OCI-LY7 (cell line): ENCODE data around the gene LRP2. TPM values are rescaled to one million over a fixed set of nuclear protein-coding genes. Genes with fewer than 3 reads are reported as not detected.

Experiments
- BruUV-seq: library from RNA; stranded (reverse); fragments of 400-500 nt; replicated peaks from 2 replicates; lab custom pipeline; 2021; lab: Mats Ljungman, UMichigan
- CTCF ChIA-PET: fragments of 300-600 bp; sonication (Branson Sonifier 250); formaldehyde crosslinking; loops from one replicate; lab custom pipeline; 2022; ENCODE audit warnings: antibody characterized with exemption; ENCODE audit not compliant: unreplicated experiment; lab: Charles Lee
- POLR2A ChIA-PET: fragments of 300-600 bp; sonication (Branson Sonifier 250); formaldehyde crosslinking; loops from one replicate; lab custom pipeline; 2022; ENCODE audit warnings: antibody characterized with exemption; lab: Charles Lee
- DNase-seq: peaks from one replicate; pipeline ENCODE4 v3.0.0-alpha.2; 2015; ENCODE audit warnings: low spot score
- H2AFZ ChIP-seq: fragments of 200-600 bp; sonication (generic), shearing (Covaris generic); 2 replicates; pipeline ENCODE4 v1.6.1; 2014; ENCODE audit warnings: mild to moderate bottlenecking, antibody characterized with exemption, low read length, moderate library complexity
- H3K27ac ChIP-seq: fragments of 200-600 bp; sonication (generic); 2 replicates; pipeline ENCODE4 v1.5.1; 2014; ENCODE audit warnings: mixed run types, low read depth, mild to moderate bottlenecking, moderate library complexity, low read length, inconsistent platforms; ENCODE audit not compliant: poor library complexity, severe bottlenecking
- H3K36me3 ChIP-seq: fragments of 200-600 bp; sonication (generic); 2 replicates; pipeline ENCODE4 v1.6.1; 2014; ENCODE audit warnings: mild to moderate bottlenecking, antibody characterized with exemption, low read length, moderate library complexity, mixed read lengths; ENCODE audit not compliant: insufficient read depth
- H3K4me1 ChIP-seq: fragments of 200-600 bp; sonication (generic); 2 replicates; pipeline ENCODE4 v1.5.1; 2014; ENCODE audit warnings: mild to moderate bottlenecking, low read length; ENCODE audit not compliant: insufficient read depth, poor library complexity, severe bottlenecking
- H3K4me2 ChIP-seq: fragments of 200-600 bp; sonication (generic); 2 replicates; pipeline ENCODE4 v1.6.1; 2014; ENCODE audit warnings: mild to moderate bottlenecking, low read length
- H3K4me3 ChIP-seq: fragments of 200-600 bp; sonication (generic); 2 replicates; pipeline ENCODE4 v1.5.1; 2014; ENCODE audit warnings: mild to moderate bottlenecking, low read depth, low read length; ENCODE audit not compliant: poor library complexity, severe bottlenecking
- H3K79me2 ChIP-seq: fragments of 200-600 bp; sonication (generic); 2 replicates; pipeline ENCODE4 v1.6.1; 2016; ENCODE audit warnings: low read depth, mild to moderate bottlenecking, low read length, moderate library complexity, mixed read lengths; ENCODE audit not compliant: insufficient read depth
- H3K9me2 ChIP-seq: fragments of 200-600 bp; sonication (generic); 2 replicates; pipeline ENCODE4 v1.6.1; 2016; ENCODE audit warnings: mild to moderate bottlenecking, low read length, mixed read lengths; ENCODE audit not compliant: insufficient read depth
- H3K9me3 ChIP-seq: fragments of 200-600 bp; sonication (generic); 2 replicates; pipeline ENCODE4 v1.6.1; 2014; ENCODE audit warnings: mild to moderate bottlenecking, mixed run types, low read length, mixed read lengths
- H4K20me1 ChIP-seq: fragments of 200-600 bp; sonication (generic); 2 replicates; pipeline ENCODE4 v1.6.1; 2014; ENCODE audit warnings: mild to moderate bottlenecking, antibody characterized with exemption, low read length, moderate library complexity, mixed read lengths; ENCODE audit not compliant: insufficient read depth
- EZH2phosphoT487 ChIP-seq: fragments of 200-600 bp; sonication (generic); IDR thresholded peaks from 2 replicates; pipeline ENCODE4 v1.6.1; 2018; ENCODE audit warnings: low read depth, borderline replicate concordance, mild to moderate bottlenecking, mixed run types, antibody characterized with exemption, low read length, moderate library complexity, mixed read lengths
- intact Hi-C: fragments of 100-400 bp; cut with micrococcal nuclease; formaldehyde crosslinking; loops from one replicate; pipeline ENCODE4 v1.10.0; 2022; ENCODE audit not compliant: unreplicated experiment
- total RNA-seq, 2 experiments: library from RNA; depleted of rRNA in 1 of 2; stranded (reverse); fragments of >200 nt in 1 of 2; shearing (Covaris generic) in 1 of 2; gene quantifications; 2 replicates each; pipeline ENCODE4 v1.2.3, GENCODE V29; 2014 to 2022
- TF ChIP-seq, protein P1 (sequence below): fragments of 200-600 bp; sonication (generic); conservative IDR thresholded peaks from 2 replicates; pipeline ENCODE4 v1.5.1; 2014; ENCODE audit warnings: mild to moderate bottlenecking, antibody characterized with exemption, low read length, moderate library complexity, mixed read lengths

LRP2 gene
- total RNA-seq, 2 experiments from 2014 or later = 0.89 TPM; not detected in 1

DNA sequence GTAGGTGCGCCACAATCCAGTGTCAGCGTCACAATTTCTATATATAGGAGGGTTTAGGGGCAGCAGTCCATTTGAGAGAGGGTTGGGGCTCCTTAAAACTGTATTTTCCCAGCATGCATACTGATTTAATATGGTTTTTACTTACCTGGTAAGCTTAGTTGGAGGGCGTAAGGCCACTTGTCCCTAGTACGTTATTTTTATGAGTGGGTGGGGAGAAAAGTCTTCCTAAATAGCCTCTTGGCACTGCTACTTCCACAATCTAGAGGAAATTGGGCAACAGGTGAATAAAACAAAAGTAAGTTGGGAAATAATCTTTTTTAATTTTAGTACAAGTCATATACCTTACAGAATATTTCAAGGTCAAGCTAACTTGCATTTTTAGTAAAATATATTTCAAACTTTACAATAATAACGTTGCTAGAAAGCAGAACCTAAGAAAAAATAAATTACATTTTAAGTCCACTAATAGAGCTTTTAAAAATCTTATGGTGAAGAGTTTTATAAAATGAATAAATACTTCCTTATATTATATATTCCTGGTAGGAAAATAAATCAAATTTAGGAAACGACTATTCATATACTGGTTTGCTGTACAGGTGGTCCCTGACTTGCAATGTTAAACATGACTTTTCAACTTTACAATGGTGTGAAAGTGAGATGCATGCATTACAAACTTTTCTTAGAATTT is 272.1 kb downstream of the LRP2 start:
- Histone ChIP-seq H3K9me2 (no peaks in the 10 kb centered on the region), H3K27ac (no peak overlapping the region), H3K4me2 (no peak overlapping the region), H3K79me2 (no peaks in the 10 kb centered on the region), H3K4me3 (no peak overlapping the region), H3K36me3 (no peaks in the 10 kb centered on the region), H3K9me3 (no peaks in the 10 kb centered on the region), H2AFZ (no peak overlapping the region), H3K4me1 (no peaks in the 10 kb centered on the region), H4K20me1 (no peaks in the 10 kb centered on the region)
- no peak for TF ChIP-seq EZH2phosphoT487
- TF ChIP-seq, protein P1, sequence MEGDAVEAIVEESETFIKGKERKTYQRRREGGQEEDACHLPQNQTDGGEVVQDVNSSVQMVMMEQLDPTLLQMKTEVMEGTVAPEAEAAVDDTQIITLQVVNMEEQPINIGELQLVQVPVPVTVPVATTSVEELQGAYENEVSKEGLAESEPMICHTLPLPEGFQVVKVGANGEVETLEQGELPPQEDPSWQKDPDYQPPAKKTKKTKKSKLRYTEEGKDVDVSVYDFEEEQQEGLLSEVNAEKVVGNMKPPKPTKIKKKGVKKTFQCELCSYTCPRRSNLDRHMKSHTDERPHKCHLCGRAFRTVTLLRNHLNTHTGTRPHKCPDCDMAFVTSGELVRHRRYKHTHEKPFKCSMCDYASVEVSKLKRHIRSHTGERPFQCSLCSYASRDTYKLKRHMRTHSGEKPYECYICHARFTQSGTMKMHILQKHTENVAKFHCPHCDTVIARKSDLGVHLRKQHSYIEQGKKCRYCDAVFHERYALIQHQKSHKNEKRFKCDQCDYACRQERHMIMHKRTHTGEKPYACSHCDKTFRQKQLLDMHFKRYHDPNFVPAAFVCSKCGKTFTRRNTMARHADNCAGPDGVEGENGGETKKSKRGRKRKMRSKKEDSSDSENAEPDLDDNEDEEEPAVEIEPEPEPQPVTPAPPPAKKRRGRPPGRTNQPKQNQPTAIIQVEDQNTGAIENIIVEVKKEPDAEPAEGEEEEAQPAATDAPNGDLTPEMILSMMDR = no peak
- ChIA-PET CTCF (no interaction called here), POLR2A (interaction anchor here (1.0 kb wide), 1 partner anchor 9 kb away, joined by 5 read pairs; no protein-coding TSS in a partner anchor)
- BruUV-seq = no TSS peak
- intact Hi-C loops = no loop called here
- DNase-seq = no peak

DNA sequence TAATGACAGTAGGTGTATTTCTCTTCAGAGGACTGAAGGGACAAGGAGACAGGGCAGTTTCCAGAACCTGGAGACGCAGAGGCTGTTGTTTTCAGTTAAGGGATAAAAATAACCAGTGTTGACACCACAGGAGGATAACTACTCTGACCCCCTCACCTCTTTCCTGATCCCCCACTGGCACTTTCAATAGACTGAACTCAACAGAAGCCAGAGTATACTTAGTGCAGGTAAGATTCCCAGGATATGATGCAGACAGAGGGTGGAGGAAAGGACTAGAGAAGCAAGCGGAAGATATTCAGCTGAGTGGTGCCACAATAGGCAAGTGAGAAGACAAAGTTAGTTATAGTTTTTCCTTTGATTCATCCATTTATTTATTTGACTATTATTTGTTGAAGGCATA is 273.2 kb downstream of the LRP2 start:
- TF ChIP-seq, protein P1 = no peak
- TF ChIP-seq EZH2phosphoT487 = no peak
- Histone ChIP-seq H4K20me1 (no peaks in the 10 kb centered on the region), H3K79me2 (no peaks in the 10 kb centered on the region), H3K36me3 (no peaks in the 10 kb centered on the region), H2AFZ (no peak overlapping the region), H3K9me3 (no peaks in the 10 kb centered on the region), H3K4me2 (no peak overlapping the region), H3K27ac (no peak overlapping the region), H3K4me3 (no peak overlapping the region), H3K4me1 (no peaks in the 10 kb centered on the region), H3K9me2 (no peaks in the 10 kb centered on the region)
- CTCF ChIA-PET = no interaction called here
- POLR2A ChIA-PET = interaction anchor here (0.6 to 0.7 kb wide), 2 partner anchors 12 to 59 kb away, joined by 3 read pairs; no protein-coding TSS in a partner anchor
- BruUV-seq = no TSS peak
- DNase-seq = no peak
- intact Hi-C loops = no loop called here

DNA sequence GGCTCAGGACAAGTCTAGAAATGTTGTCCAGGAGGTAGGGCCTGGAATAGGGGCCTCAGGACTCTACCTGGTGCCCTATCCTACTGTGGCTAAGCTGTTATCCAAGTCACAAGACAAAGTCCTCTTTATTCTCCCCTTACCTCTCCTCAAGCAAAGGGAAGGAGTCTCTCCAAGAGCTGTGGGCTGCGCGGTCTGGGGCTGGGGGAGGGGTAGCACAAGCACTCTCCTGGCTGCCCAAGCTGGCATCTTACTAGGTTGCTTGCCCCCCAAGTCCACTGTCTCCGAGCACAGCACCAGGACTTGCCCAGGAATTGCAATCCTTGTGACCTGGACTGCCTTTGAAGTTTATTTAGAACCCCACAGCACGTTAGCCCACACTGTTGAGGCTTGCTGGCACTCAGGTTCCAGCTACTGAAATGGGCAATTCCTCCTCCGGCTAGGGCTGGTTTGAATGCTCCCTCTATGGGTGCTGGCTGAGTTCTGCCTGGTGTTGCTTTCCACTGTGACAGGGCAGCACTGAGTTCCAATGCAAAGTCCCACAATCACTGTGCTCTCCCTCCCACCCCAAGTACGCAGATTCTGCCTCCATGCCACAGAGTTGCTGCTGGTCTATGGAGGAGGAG is 274.5 kb downstream of the LRP2 start:
- no peaks in the 10 kb centered on the region for H3K9me3 ChIP-seq
- H3K4me3 ChIP-seq = no peak overlapping the region
- peaks cover 6% of the 10 kb centered on the region for H3K4me1 ChIP-seq
- no peaks in the 10 kb centered on the region for H3K9me2 ChIP-seq
- H4K20me1 ChIP-seq = no peaks in the 10 kb centered on the region
- no peak for DNase-seq
- no peak overlapping the region for H2AFZ ChIP-seq
- H3K4me2 ChIP-seq = no peak overlapping the region
- no peak overlapping the region for H3K27ac ChIP-seq
- ChIA-PET CTCF (no interaction called here), POLR2A (interaction anchor here (0.5 kb wide), 1 partner anchor 331 kb away, joined by 4 read pairs; no protein-coding TSS in a partner anchor)
- BruUV-seq = no TSS peak
- intact Hi-C loops = no loop called here
- H3K36me3 ChIP-seq = no peaks in the 10 kb centered on the region
- no peak for TF ChIP-seq EZH2phosphoT487
- TF ChIP-seq, protein P1 = no peak
- H3K79me2 ChIP-seq = no peaks in the 10 kb centered on the region
